ENCODE results near the gene CYTH4. TPM values are rescaled to one million over a fixed set of nuclear protein-coding genes. Genes with fewer than 3 reads are reported as not detected.
A peak's percentile ranks its signal among the peaks of the same experiment; 100 is the strongest.

The CYTH4 gene
- total RNA-seq, 2 donors from 2014 or later = 50.8 to 78.0 TPM

GRCh38 chr22:37241351-37242142, 40.8 kb upstream of the CYTH4 start:
- TF ChIP-seq CTCF (IDR thresholded peaks at IDR 0.05) = no peak
- no peaks in the 10 kb centered on the region for H3K4me1 ChIP-seq (ENCODE audit: control insufficient read depth in 1 of 2, low read depth in 2 of 2)
- ATAC-seq (ENCODE audit: insufficient number of reproducible peaks, low FRiP score, low read depth) (no peak), DNase-seq (ENCODE audit: low spot score) (no peak)
- no peaks in the 10 kb centered on the region for H3K36me3 ChIP-seq
- H3K9me3 ChIP-seq = no peaks in the 10 kb centered on the region
- H3K27ac ChIP-seq = no peak overlapping the region
- peak overlapping the region; percentile 2 for H3K4me3 ChIP-seq
- H3K27me3 ChIP-seq (replicated peaks; ENCODE audit: insufficient read depth) = no peaks in the 10 kb centered on the region

- ATAC-seq (ENCODE audit: insufficient number of reproducible peaks, low FRiP score, low read depth) (no peak), DNase-seq (ENCODE audit: low spot score) (peak; percentile 23)
- peak overlapping the region; percentile 65 for H3K4me3 ChIP-seq
- H3K27me3 ChIP-seq (replicated peaks; ENCODE audit: insufficient read depth) = no peaks in the 10 kb centered on the region
- TF ChIP-seq CTCF (IDR thresholded peaks at IDR 0.05) = no peak
- H3K36me3 ChIP-seq = no peaks in the 10 kb centered on the region
- no peaks in the 10 kb centered on the region for H3K9me3 ChIP-seq
- H3K4me1 ChIP-seq (ENCODE audit: control insufficient read depth in 1 of 2, low read depth in 2 of 2) = no peaks in the 10 kb centered on the region
- no peak overlapping the region for H3K27ac ChIP-seq
These were observed 39.9 kb upstream of the CYTH4 start for GRCh38 chr22:37242395-37242918.

- no peaks in the 10 kb centered on the region for H3K27me3 ChIP-seq (replicated peaks; ENCODE audit: insufficient read depth)
- TF ChIP-seq CTCF (IDR thresholded peaks at IDR 0.05) = no peak
- H3K9me3 ChIP-seq = no peaks in the 10 kb centered on the region
- H3K4me1 ChIP-seq (ENCODE audit: control insufficient read depth in 1 of 2, low read depth in 2 of 2) = no peaks in the 10 kb centered on the region
- DNase-seq (ENCODE audit: low spot score) (no peak), ATAC-seq (ENCODE audit: insufficient number of reproducible peaks, low FRiP score, low read depth) (no peak)
- H3K36me3 ChIP-seq = no peaks in the 10 kb centered on the region
- no peak overlapping the region for H3K27ac ChIP-seq
- peak overlapping the region; percentile 65 for H3K4me3 ChIP-seq
These were observed 38.8 kb upstream of the CYTH4 start for GRCh38 chr22:37243402-37244113.

GRCh38 chr22:37244114-37244921, 38.0 kb upstream of the CYTH4 start, which contains the start of gene RAC2:
Gene RAC2 (minus strand): TSS chr22:37244269. CDS start chr22:37244148, 121 bp downstream.
- no peaks in the 10 kb centered on the region for H3K27me3 ChIP-seq (replicated peaks; ENCODE audit: insufficient read depth)
- no peak for TF ChIP-seq CTCF (IDR thresholded peaks at IDR 0.05)

More at GRCh38 chr22:37244114-37244921, 38.0 kb upstream of the CYTH4 start, which contains the start of gene RAC2:
- no peak within 1 kb of the TSS for H3K27ac ChIP-seq
- no peaks in the 10 kb centered on the region for H3K4me1 ChIP-seq (ENCODE audit: control insufficient read depth in 1 of 2, low read depth in 2 of 2)
- no peak for ATAC-seq (ENCODE audit: insufficient number of reproducible peaks, low FRiP score, low read depth)
- no peaks in the 10 kb centered on the region for H3K9me3 ChIP-seq
- H3K4me3 ChIP-seq = peak within 1 kb of the TSS; percentile 65
- no peaks in the 10 kb centered on the region for H3K36me3 ChIP-seq
- no peak for DNase-seq (ENCODE audit: low spot score)

Data from thoracic aorta (tissue), 2 donors.